ENCODE data around the gene COL23A1. TPM values are rescaled to one million over a fixed set of nuclear protein-coding genes. Genes with fewer than 3 reads are reported as not detected.
A peak's percentile ranks its signal among the peaks of the same experiment; 100 is the strongest.

COL23A1 gene
- total RNA-seq, 1 experiment from 2014 or later, result 18.0 TPM

DNA sequence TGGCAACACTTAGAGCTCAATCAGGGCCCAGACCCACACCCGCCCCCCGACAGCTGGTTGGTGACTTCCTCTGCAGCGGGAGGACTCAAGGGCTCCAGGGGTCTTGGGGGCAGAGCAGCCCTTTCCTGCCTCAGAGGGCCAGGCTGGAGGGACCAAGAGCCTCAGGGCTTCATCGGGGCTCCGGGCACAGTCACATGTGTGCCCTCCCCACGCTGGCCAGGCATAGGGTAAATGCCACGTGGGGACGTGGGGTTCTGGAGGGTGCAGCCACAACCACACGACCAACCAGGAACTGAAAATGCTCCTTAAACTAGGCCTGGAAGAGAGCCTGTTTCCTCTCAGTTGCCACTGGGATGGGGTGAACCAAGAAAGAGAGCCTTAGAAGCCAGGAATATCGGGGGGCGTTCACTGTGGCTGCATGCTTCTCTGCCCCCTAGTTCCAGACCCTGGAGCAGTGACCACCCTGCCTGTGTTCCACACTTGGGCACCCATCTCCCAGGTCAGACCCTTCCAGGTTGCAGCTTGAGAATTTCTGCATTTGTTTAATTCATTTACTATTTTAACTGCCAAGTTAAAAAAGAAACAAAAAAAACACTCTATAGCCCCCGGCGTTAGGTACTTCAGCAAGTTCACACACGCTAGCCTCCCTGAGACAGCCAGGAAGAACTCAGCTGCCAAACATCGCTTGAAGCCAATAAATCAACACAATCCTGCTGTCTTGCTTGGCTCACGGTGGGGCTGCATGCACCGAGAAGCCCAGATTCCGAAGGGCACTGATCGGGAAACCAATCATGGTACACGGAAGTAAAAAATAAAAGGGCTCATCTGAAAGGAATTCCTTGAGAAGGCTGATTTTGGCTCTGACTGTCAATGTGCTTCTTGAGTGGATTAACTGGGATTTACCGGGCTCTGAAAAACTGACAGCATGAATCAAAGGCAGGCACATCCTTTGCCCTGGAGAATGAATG is 301.5 kb downstream of the COL23A1 start:
- H3K36me3 ChIP-seq (replicated peaks; ENCODE audit: control insufficient read depth, insufficient read depth, low read length), result no peaks in the 10 kb centered on the region
- DNase-seq, result no peak
- H3K27me3 ChIP-seq (ENCODE audit: control insufficient read depth, insufficient read depth, low read length), result no peaks in the 10 kb centered on the region
- no peak overlapping the region for H3K4me3 ChIP-seq (ENCODE audit: insufficient read depth, low read depth, low read length)

DNA sequence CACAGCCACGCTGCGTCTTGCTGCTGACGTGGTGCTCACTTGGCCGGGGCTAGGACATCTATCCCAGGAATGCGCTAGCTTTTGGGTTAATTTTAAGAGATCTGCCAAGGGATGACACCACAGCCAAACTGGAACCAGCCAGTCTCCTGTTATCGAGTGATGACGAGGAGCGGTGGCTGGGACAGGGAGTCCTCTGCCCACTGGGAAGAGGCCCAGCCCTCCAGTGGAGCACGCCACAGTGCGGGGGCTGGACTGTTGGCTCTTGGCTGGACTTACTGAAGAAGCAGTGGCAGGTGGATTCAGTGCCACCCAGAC is 302.4 kb downstream of the COL23A1 start:
- Histone ChIP-seq H3K36me3 (replicated peaks; ENCODE audit: control insufficient read depth, insufficient read depth, low read length) (no peaks in the 10 kb centered on the region), H3K27me3 (ENCODE audit: control insufficient read depth, insufficient read depth, low read length) (no peaks in the 10 kb centered on the region), H3K4me3 (ENCODE audit: insufficient read depth, low read depth, low read length) (no peak overlapping the region)
- no peak for DNase-seq

DNA sequence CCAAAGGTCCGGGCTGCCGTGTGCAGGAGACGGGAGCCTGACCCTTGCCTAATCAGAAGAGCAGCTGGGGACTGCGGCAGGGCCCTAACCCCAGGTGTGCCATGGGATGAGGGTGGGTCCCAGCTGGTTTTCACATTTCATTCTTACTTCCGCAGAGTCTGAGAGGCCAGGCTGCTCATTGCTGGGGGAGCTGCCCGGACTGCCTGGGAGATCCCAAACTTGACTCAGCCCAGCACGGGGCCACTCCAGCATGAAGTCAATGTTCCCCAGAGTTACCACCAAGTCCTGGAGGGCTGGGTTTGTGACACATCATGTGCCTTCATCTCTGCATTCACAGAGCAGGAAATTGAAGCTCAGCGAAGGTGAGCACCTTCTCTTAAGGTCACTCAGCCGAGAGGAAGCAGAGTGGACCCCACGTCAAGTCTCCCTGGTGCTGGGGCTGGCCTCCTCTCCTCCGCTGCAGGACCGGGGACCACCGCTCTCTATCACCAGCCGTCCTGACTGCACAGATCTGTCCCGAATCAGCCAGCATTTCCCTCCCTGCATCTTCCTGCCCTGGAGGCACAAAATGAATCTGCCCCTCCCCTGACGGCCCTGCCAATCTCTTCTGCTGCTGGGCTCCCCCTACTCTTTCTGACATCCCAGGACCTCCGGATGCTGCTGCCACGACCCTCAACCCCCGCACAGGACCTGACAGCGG is 303.0 kb downstream of the COL23A1 start:
- no peaks in the 10 kb centered on the region for H3K36me3 ChIP-seq (replicated peaks; ENCODE audit: control insufficient read depth, insufficient read depth, low read length)
- DNase-seq, result no peak
- H3K27me3 ChIP-seq (ENCODE audit: control insufficient read depth, insufficient read depth, low read length), result no peaks in the 10 kb centered on the region
- H3K4me3 ChIP-seq (ENCODE audit: insufficient read depth, low read depth, low read length), result no peak overlapping the region

DNA sequence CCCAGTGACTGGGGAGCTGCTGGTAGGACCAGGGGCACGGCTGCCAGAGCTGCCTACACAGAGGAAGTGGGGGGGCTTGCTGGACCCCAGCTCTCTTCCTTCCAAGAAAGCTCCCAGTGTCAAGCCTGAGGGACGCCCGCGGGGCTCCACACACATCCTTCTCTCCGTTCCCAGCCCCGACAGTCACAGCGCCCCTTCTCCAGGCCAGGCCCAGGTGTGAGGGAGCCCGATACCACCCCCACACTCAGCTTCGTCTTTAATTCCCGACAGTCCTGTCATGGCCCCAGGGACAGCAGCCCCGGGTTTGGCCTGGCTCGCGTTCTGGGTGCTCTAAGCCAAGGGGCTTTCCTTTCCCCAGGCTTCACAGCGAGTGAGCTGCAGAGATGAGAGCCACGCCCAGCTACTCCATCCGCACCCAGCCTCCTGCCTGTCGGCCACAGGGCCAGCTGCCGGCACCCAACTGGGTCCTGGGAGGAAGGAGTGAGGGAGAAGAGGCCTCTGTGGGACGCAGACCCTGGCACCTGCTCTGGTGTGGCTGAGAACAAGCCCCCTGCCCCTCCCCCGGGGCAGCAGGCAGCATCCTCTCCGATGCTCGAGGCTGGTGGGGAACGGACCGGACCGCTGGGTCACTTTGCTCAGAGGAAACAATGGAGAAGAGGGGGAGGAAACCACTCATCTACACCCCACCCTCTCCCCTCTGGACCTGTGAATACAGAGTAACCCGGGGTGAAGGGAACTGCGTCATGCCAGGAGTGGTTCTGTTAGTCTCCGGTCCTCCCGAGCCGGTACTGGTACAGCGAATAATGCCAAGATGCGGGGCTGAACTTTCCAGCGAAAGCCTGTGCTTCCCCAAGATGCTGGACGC is 303.7 kb downstream of the COL23A1 start:
- Histone ChIP-seq H3K27me3 (ENCODE audit: control insufficient read depth, insufficient read depth, low read length) (no peaks in the 10 kb centered on the region), H3K4me3 (ENCODE audit: insufficient read depth, low read depth, low read length) (no peak overlapping the region), H3K36me3 (replicated peaks; ENCODE audit: control insufficient read depth, insufficient read depth, low read length) (no peaks in the 10 kb centered on the region)
- DNase-seq, result no peak

DNA sequence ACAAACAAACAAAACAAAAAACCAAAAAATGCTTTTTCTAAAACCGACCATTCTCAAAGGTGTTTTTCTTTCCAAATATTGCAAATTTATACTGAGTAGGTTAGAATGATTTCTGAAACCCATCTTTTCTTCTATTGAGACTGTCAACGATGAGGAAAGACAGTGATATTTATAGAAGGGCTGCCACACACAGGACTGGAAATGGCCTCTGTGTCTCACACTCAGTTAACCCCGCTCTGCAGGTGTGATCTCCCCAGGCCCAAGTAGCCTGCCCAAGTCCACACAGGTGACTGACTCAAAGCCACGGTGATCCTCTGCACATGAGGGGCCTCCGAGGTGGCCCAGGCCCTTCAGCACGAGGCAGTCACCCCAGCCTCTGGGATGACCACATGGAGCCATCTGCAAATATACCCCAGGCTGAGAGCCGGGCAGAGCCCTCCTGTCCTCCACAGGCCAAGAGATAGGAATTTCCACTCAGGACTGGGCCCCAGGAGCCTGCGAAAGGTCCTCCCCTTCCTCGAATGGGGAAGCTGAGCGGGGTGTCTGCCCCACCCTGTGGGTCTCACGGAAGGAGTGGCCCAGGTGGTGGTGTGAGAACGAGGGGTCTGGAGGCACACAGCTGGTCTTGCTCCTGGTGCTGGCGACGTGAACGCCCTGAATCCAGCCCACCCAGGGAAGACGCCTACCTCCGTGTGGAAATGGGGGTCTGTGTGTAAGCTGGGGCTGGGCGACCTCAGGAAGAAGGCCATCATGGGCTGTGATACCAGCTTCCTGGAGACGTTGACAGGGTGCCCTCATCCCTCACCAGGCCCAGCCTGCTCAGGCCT is 304.6 kb downstream of the COL23A1 start:
- Histone ChIP-seq H3K27me3 (ENCODE audit: control insufficient read depth, insufficient read depth, low read length) (no peaks in the 10 kb centered on the region), H3K36me3 (replicated peaks; ENCODE audit: control insufficient read depth, insufficient read depth, low read length) (no peaks in the 10 kb centered on the region), H3K4me3 (ENCODE audit: insufficient read depth, low read depth, low read length) (no peak overlapping the region)
- DNase-seq, result no peak

DNA sequence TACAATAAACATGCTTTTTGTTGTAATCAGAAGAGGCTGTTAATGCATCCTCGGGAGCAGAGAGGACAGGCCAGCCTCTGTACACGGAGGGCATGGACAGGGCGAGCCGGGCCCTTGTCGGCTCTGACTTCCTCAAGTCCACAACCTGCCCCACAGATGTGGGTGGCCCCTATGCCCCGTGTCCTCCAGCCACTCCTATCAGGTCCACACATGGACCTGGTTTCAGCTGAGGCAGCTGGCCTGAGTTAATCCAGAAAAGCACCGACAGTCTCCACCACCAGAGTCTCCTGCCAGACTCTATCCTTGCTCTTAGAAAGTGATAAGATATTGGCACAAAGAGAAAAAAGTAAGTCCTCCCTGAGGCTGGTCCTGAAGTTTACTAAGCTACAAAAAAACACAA is 305.2 kb downstream of the COL23A1 start:
- Histone ChIP-seq H3K36me3 (replicated peaks; ENCODE audit: control insufficient read depth, insufficient read depth, low read length) (no peaks in the 10 kb centered on the region), H3K4me3 (ENCODE audit: insufficient read depth, low read depth, low read length) (no peak overlapping the region), H3K27me3 (ENCODE audit: control insufficient read depth, insufficient read depth, low read length) (no peaks in the 10 kb centered on the region)
- DNase-seq, result no peak

GRCh38 chr5:178284093-178284675 is 306.0 kb downstream of the COL23A1 start:
- Histone ChIP-seq H3K36me3 (replicated peaks; ENCODE audit: control insufficient read depth, insufficient read depth, low read length) (no peaks in the 10 kb centered on the region), H3K4me3 (ENCODE audit: insufficient read depth, low read depth, low read length) (no peak overlapping the region), H3K27me3 (ENCODE audit: control insufficient read depth, insufficient read depth, low read length) (no peaks in the 10 kb centered on the region)
- peak; percentile 78 for DNase-seq

DNA sequence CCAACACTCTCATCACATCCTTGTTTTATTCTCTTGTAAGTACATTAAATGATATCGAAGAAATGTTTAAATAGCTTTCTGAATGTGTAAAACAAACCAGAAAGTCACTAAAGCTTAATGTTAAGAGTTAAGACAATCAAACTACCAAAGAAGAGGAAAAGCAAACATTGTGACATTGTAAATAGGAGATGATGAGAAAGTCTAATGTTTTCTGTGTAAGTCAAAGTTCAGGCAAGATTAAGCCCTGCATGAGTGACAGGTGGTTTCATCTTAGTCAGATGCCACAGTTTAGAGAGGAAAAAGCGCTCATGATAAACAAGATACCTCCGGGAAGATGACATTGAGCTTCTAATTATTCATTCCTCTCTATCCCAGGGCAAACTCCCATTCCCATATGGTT is 306.7 kb downstream of the COL23A1 start:
- Histone ChIP-seq H3K27me3 (ENCODE audit: control insufficient read depth, insufficient read depth, low read length) (no peaks in the 10 kb centered on the region), H3K4me3 (ENCODE audit: insufficient read depth, low read depth, low read length) (no peak overlapping the region), H3K36me3 (replicated peaks; ENCODE audit: control insufficient read depth, insufficient read depth, low read length) (no peaks in the 10 kb centered on the region)
- no peak for DNase-seq

- DNase-seq, result no peak
- H3K27me3 ChIP-seq (ENCODE audit: control insufficient read depth, insufficient read depth, low read length), result no peaks in the 10 kb centered on the region
- H3K36me3 ChIP-seq (replicated peaks; ENCODE audit: control insufficient read depth, insufficient read depth, low read length), result no peaks in the 10 kb centered on the region
- H3K4me3 ChIP-seq (ENCODE audit: insufficient read depth, low read depth, low read length), result no peak overlapping the region
Measured at GRCh38 chr5:178282391-178282790, 307.8 kb downstream of the COL23A1 start.

DNA sequence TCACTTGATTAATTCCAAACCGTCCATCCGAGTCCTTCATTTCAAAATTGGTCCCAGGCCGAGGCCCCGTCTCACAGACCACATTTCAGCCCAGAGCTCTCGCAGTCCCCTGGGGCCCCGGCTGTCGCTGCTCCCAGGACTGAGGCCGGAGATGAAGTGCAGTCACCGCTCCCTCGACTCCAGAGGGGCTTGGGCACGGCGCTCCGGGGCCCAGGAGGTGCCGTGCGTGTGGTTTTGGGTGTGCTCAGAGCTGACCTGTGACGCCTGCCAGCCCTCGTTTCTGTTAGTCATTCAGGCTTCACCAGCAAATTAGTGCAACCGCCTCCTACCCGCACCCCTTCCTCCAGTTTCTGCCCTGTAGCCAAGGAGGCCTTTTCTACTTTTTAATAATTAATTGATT is 308.9 kb downstream of the COL23A1 start:
- H3K36me3 ChIP-seq (replicated peaks; ENCODE audit: control insufficient read depth, insufficient read depth, low read length), result no peaks in the 10 kb centered on the region
- H3K4me3 ChIP-seq (ENCODE audit: insufficient read depth, low read depth, low read length), result no peak overlapping the region
- DNase-seq, result no peak
- H3K27me3 ChIP-seq (ENCODE audit: control insufficient read depth, insufficient read depth, low read length), result no peaks in the 10 kb centered on the region

- H3K4me3 ChIP-seq (ENCODE audit: insufficient read depth, low read depth, low read length), result no peak overlapping the region
- H3K27me3 ChIP-seq (ENCODE audit: control insufficient read depth, insufficient read depth, low read length), result no peaks in the 10 kb centered on the region
- no peaks in the 10 kb centered on the region for H3K36me3 ChIP-seq (replicated peaks; ENCODE audit: control insufficient read depth, insufficient read depth, low read length)
- no peak for DNase-seq
Measured at GRCh38 chr5:178280631-178281030, 309.6 kb downstream of the COL23A1 start.

DNA sequence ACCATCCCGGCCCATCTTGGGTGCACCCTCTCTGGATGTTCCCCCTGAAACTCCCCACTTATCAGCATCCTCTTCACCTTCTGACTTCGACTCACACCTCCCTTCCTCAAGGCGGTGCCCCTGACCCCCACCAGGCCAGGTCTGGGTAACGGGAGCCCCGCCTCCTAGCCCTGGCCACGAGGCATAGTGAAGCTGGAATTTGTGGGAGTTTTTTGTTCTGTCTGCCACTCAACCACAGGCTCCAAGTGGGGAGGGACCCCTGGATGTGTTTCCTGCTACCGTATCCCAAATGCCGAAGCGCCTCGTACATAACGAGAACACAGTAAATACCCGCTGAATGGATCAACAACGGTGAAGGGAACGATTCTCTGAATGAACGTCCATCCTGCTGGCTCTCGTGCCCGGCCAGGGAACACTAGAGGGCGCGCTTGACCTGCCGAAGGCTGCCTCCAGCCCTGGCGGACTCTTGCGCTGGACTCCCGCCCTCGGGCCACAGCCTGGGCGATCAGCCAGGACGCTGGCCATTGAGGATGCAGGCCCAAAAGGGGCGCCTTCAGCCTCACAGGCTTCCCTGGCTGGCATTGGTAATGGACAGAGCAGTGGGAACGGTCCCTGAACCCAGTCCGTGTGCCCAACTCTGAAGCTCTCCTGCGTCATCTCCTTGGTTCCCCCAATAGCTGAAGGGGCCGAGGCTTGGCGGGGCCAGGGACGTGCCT is 310.3 kb downstream of the COL23A1 start:
- Histone ChIP-seq H3K27me3 (ENCODE audit: control insufficient read depth, insufficient read depth, low read length) (no peaks in the 10 kb centered on the region), H3K36me3 (replicated peaks; ENCODE audit: control insufficient read depth, insufficient read depth, low read length) (no peaks in the 10 kb centered on the region), H3K4me3 (ENCODE audit: insufficient read depth, low read depth, low read length) (no peak overlapping the region)
- DNase-seq, result peak; percentile 98

DNA sequence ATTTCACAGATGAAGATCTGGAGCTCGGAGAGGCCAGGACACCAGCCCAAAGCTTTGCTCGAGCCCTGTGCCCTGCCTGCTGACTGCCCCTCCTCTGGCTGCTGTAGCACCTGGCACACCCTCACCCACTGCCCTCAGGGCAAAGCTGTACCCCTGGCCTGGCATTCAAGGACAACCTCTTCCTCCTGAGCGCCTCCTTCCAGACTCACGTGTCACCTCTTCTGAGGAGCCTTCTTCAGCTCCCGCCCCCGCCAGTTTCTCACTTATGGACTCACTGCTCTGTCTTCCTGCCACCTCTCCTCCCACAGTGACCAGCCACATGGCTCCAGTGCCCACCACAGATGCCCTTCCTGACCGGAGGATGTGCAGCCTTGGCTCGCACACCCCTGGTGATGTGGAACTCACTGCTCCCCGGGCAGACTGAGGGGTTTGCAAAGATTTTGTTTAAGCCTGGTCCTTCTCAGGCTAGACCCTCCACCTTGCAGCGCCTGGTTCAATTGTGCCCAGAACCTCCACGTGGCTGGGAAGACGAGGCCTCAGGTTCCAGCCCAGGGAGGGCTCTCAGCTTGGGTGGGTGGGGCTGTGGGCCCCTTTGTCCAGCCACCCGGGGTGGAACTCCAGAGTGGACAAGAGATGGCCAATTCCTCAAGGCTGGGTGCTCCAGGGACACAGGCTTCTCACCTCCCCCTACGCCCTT is 311.0 kb downstream of the COL23A1 start:
- H3K36me3 ChIP-seq (replicated peaks; ENCODE audit: control insufficient read depth, insufficient read depth, low read length), result no peaks in the 10 kb centered on the region
- DNase-seq, result no peak
- no peak overlapping the region for H3K4me3 ChIP-seq (ENCODE audit: insufficient read depth, low read depth, low read length)
- no peaks in the 10 kb centered on the region for H3K27me3 ChIP-seq (ENCODE audit: control insufficient read depth, insufficient read depth, low read length)
